CD4-positive, CD25-positive, alpha-beta regulatory T cell (primary cell): ENCODE results near the gene SLC35D3. TPM values are rescaled to one million over a fixed set of nuclear protein-coding genes. Genes with fewer than 3 reads are reported as not detected.

Experiments
- ATAC-seq, 2 donors: fragments of 150-1000 bp; cut with Tn5 transposase; one replicate each; pipeline ENCODE4 v1.10.0; 2021; ENCODE audit warnings: low read depth in 2 of 2, moderate number of reproducible peaks in 2 of 2, moderate library complexity in 1 of 2
- DNase-seq, 3 donors: peaks; one replicate each; pipeline versions ENCODE4 v3.0.0 to v3.0.0-alpha.2; 2012 to 2022; ENCODE audit warnings: mixed read lengths in 1 of 3
- H3K27ac ChIP-seq: one replicate; pipeline ENCODE4 v1.7.0; 2013; ENCODE audit warnings: mild to moderate bottlenecking, low read length; ENCODE audit not compliant: insufficient read depth, poor library complexity, severe bottlenecking
- H3K27me3 ChIP-seq: one replicate; pipeline ENCODE4 v1.7.0; 2013; ENCODE audit warnings: low read length; ENCODE audit not compliant: control insufficient read depth, insufficient read depth
- H3K36me3 ChIP-seq: one replicate; pipeline ENCODE4 v1.7.0; 2013; ENCODE audit warnings: mild to moderate bottlenecking, low read length, moderate library complexity; ENCODE audit not compliant: control insufficient read depth, insufficient read depth
- H3K4me1 ChIP-seq: 2 replicates; pipeline ENCODE4 v1.7.0; 2013; ENCODE audit warnings: mild to moderate bottlenecking, low read length; ENCODE audit not compliant: insufficient read depth, control insufficient read depth, poor library complexity, severe bottlenecking
- H3K4me3 ChIP-seq: one replicate; pipeline ENCODE4 v1.7.0; 2013; ENCODE audit warnings: low read depth, mild to moderate bottlenecking, low read length, moderate library complexity
- H3K9me3 ChIP-seq, 2 experiments: 1 replicate in 1 of 2; 2 replicates in 1 of 2; pipeline ENCODE4 v1.7.0; 2013; ENCODE audit warnings: low read length in 2 of 2, mild to moderate bottlenecking in 1 of 2, moderate library complexity in 1 of 2; ENCODE audit not compliant: control insufficient read depth in 2 of 2
- H3K27ac Mint-ChIP-seq, 3 donors: one replicate each; pipeline ENCODE4 v1.8.0; 2020 to 2022; ENCODE audit warnings: mild to moderate bottlenecking in 3 of 3, mixed read lengths in 3 of 3, moderate library complexity in 2 of 3
- H3K27me3 Mint-ChIP-seq: one replicate; pipeline ENCODE4 v1.8.0; 2022; ENCODE audit warnings: mild to moderate bottlenecking, mixed read lengths
- H3K36me3 Mint-ChIP-seq: one replicate; pipeline ENCODE4 v1.8.0; 2020; ENCODE audit warnings: mixed read lengths
- H3K4me1 Mint-ChIP-seq, 4 donors: one replicate each; pipeline ENCODE4 v1.8.0; 2020 to 2022; ENCODE audit warnings: mixed read lengths in 4 of 4, mild to moderate bottlenecking in 1 of 4
- H3K4me3 Mint-ChIP-seq, 4 donors: one replicate each; pipeline ENCODE4 v1.8.0; 2020 to 2022; ENCODE audit warnings: mild to moderate bottlenecking in 4 of 4, mixed read lengths in 4 of 4, moderate library complexity in 3 of 4
- H3K9me3 Mint-ChIP-seq, 7 donors: one replicate each; pipeline ENCODE4 v1.8.0; 2020 to 2022; ENCODE audit warnings: mixed read lengths in 7 of 7, mild to moderate bottlenecking in 3 of 7, moderate library complexity in 2 of 7
- polyA plus RNA-seq, 4 donors: library from polyadenylated mRNA; unstranded; fragments of 300-500 nt; fragmentation: Illumina TruSeq; gene quantifications; one replicate each; pipeline ENCODE4 v1.2.3, GENCODE V29; 2021
- total RNA-seq: library from RNA; stranded (reverse); gene quantifications from one replicate; pipeline ENCODE4 v1.2.3, GENCODE V29; 2022

The SLC35D3 gene
- total and polyA plus RNA-seq, 5 donors from 2014 or later: 0.15 TPM; not detected in 4

GRCh38 chr6:136923116-136923953 is 1.2 kb downstream of the SLC35D3 start:
- ATAC-seq: no peak
- peak in 1 of 3 donors; percentile 19 for DNase-seq
- peaks cover 27% of the 10 kb centered on the region for H3K27me3 ChIP-seq

GRCh38 chr6:136923954-136924673 is 2.0 kb downstream of the SLC35D3 start:
- Histone ChIP-seq H3K27ac (no peak overlapping the region), H3K36me3 (no peaks in the 10 kb centered on the region), H3K27me3 (peaks cover 21% of the 10 kb centered on the region), H3K9me3 (no peaks in the 10 kb centered on the region), H3K4me1 (peaks cover 39% of the 10 kb centered on the region), H3K4me3 (no peak overlapping the region)
- ATAC-seq: no peak
- Mint-ChIP-seq H3K4me1 (peaks cover 8 to 32% (median 12%) of the 10 kb centered on the region in 4 donors), H3K27me3 (peaks cover 33% of the 10 kb centered on the region), H3K36me3 (no peaks in the 10 kb centered on the region), H3K27ac (no peak overlapping the region), H3K9me3 (peaks cover 0 to 3% (median 0%) of the 10 kb centered on the region in 7 donors), H3K4me3 (peak overlapping the region; percentile 29 to 71 (median 52))
- no peak for DNase-seq

More at GRCh38 chr6:136923116-136923953, 1.2 kb downstream of the SLC35D3 start:
- no peak overlapping the region for H3K4me3 ChIP-seq
- peak overlapping the region in 3 of 4 donors; percentile 29 to 62 (median 53) for H3K4me3 Mint-ChIP-seq
- H3K27me3 Mint-ChIP-seq: peaks cover 39% of the 10 kb centered on the region
- H3K4me1 ChIP-seq: peaks cover 39% of the 10 kb centered on the region
- peaks cover 8 to 32% (median 15%) of the 10 kb centered on the region in 4 donors for H3K4me1 Mint-ChIP-seq
- H3K9me3 ChIP-seq: no peaks in the 10 kb centered on the region
- no peak overlapping the region for H3K27ac ChIP-seq
- H3K36me3 ChIP-seq: no peaks in the 10 kb centered on the region
- H3K36me3 Mint-ChIP-seq: no peaks in the 10 kb centered on the region
- no peak overlapping the region for H3K27ac Mint-ChIP-seq
- peaks cover 0 to 5% (median 0%) of the 10 kb centered on the region in 7 donors for H3K9me3 Mint-ChIP-seq

GRCh38 chr6:136926383-136926782 is 4.3 kb downstream of the SLC35D3 start:
- Histone ChIP-seq H3K9me3 (no peaks in the 10 kb centered on the region), H3K4me3 (no peak overlapping the region), H3K27me3 (peaks cover 7% of the 10 kb centered on the region), H3K4me1 (peaks cover 21% of the 10 kb centered on the region), H3K27ac (no peak overlapping the region), H3K36me3 (no peaks in the 10 kb centered on the region)
- H3K4me1 Mint-ChIP-seq: peaks cover 0 to 15% (median 0%) of the 10 kb centered on the region in 4 donors
- H3K27ac Mint-ChIP-seq: no peak overlapping the region
- H3K9me3 Mint-ChIP-seq: peaks cover 0 to 3% (median 0%) of the 10 kb centered on the region in 7 donors
- no peaks in the 10 kb centered on the region for H3K36me3 Mint-ChIP-seq
- H3K4me3 Mint-ChIP-seq: no peak overlapping the region
- ATAC-seq (no peak), DNase-seq (no peak)
- peaks cover 18% of the 10 kb centered on the region for H3K27me3 Mint-ChIP-seq

- H3K4me3 ChIP-seq: no peak overlapping the region
- peak in 1 of 2 donors; percentile 51 for ATAC-seq
- Mint-ChIP-seq H3K27me3 (peaks cover 16% of the 10 kb centered on the region), H3K4me1 (peaks cover 0 to 15% (median 0%) of the 10 kb centered on the region in 4 donors), H3K27ac (no peak overlapping the region), H3K4me3 (peak overlapping the region in 1 of 4 donors; percentile 19), H3K9me3 (peaks cover 0 to 3% (median 0%) of the 10 kb centered on the region in 7 donors), H3K36me3 (no peaks in the 10 kb centered on the region)
- no peak overlapping the region for H3K27ac ChIP-seq
- no peaks in the 10 kb centered on the region for H3K9me3 ChIP-seq
- no peaks in the 10 kb centered on the region for H3K36me3 ChIP-seq
- H3K27me3 ChIP-seq: peaks cover 7% of the 10 kb centered on the region
- H3K4me1 ChIP-seq: peaks cover 12% of the 10 kb centered on the region
- peak in 1 of 3 donors; percentile 47 for DNase-seq
Measured at GRCh38 chr6:136927292-136927691, 5.2 kb downstream of the SLC35D3 start.

- Mint-ChIP-seq H3K27ac (no peak overlapping the region), H3K27me3 (peaks cover 30% of the 10 kb centered on the region), H3K36me3 (no peaks in the 10 kb centered on the region), H3K9me3 (peaks cover 0 to 3% (median 0%) of the 10 kb centered on the region in 7 donors), H3K4me1 (peaks cover 0 to 1% (median 0%) of the 10 kb centered on the region in 4 donors), H3K4me3 (no peak overlapping the region)
- H3K4me3 ChIP-seq: no peak overlapping the region
- H3K9me3 ChIP-seq: no peaks in the 10 kb centered on the region
- H3K27me3 ChIP-seq: peaks cover 10% of the 10 kb centered on the region
- ATAC-seq (no peak), DNase-seq (no peak)
- H3K4me1 ChIP-seq: no peaks in the 10 kb centered on the region
- no peak overlapping the region for H3K27ac ChIP-seq
- H3K36me3 ChIP-seq: no peaks in the 10 kb centered on the region
Measured at GRCh38 chr6:136930528-136930927, 8.4 kb downstream of the SLC35D3 start.

GRCh38 chr6:136932599-136932998 is 10.5 kb downstream of the SLC35D3 start:
- H3K27me3 Mint-ChIP-seq: peaks cover 36% of the 10 kb centered on the region
- no peak for DNase-seq
- H3K4me1 Mint-ChIP-seq: peaks cover 0 to 1% (median 0%) of the 10 kb centered on the region in 4 donors

GRCh38 chr6:136945072-136945471 is 23.0 kb downstream of the SLC35D3 start:
- Histone ChIP-seq H3K27ac (no peak overlapping the region), H3K4me3 (no peak overlapping the region), H3K4me1 (no peaks in the 10 kb centered on the region), H3K27me3 (peaks cover 4% of the 10 kb centered on the region), H3K36me3 (no peaks in the 10 kb centered on the region), H3K9me3 (no peaks in the 10 kb centered on the region)
- Mint-ChIP-seq H3K36me3 (peaks cover 7% of the 10 kb centered on the region), H3K4me3 (no peak overlapping the region), H3K9me3 (peaks cover 0 to 12% (median 3%) of the 10 kb centered on the region in 7 donors), H3K27ac (no peak overlapping the region), H3K27me3 (peaks cover 6% of the 10 kb centered on the region), H3K4me1 (no peaks in the 10 kb centered on the region)
- no peak for DNase-seq
- ATAC-seq: no peak

More at GRCh38 chr6:136932599-136932998, 10.5 kb downstream of the SLC35D3 start:
- no peaks in the 10 kb centered on the region for H3K36me3 Mint-ChIP-seq
- Histone ChIP-seq H3K36me3 (no peaks in the 10 kb centered on the region), H3K27me3 (peaks cover 8% of the 10 kb centered on the region), H3K9me3 (no peaks in the 10 kb centered on the region), H3K4me1 (no peaks in the 10 kb centered on the region), H3K4me3 (no peak overlapping the region), H3K27ac (no peak overlapping the region)
- no peak overlapping the region for H3K27ac Mint-ChIP-seq
- no peak overlapping the region for H3K4me3 Mint-ChIP-seq
- H3K9me3 Mint-ChIP-seq: peaks cover 0 to 3% (median 0%) of the 10 kb centered on the region in 7 donors
- ATAC-seq: no peak
